ENCODE data around the gene DICER1. TPM values are rescaled to one million over a fixed set of nuclear protein-coding genes. Genes with fewer than 3 reads are reported as not detected.

DICER1 gene
- total RNA-seq, 1 experiment from 2014 or later: 57.1 TPM

DNA sequence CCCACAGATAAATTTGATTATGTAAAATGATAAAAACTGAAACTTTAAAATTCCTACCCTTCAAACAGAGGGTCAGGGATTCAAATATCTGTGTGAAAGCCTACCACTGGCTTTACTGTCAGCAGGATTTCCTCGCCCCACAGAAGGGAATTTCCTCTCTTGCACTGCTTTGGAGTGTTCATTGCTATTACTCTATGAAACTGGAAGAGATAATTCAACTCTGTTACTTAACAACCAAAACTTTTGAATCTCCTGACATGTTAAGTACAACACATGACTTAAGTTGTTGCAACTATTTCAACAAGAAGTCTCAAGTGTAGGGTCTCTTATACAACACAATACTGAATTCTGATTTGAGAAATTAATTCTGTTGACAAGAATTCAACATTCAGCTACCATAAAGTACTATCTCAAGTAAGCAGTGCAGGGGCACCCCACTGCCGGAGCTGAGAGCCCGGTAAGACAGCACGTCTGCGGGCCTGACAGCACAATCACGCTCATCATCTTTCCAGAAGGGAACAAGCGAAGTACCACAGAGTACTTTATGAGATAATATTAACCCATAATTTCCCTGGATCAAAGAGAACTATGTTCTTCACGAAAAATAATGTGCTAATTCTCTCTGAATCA lies 22.9 kb downstream of the DICER1 start:
- POLR2A ChIA-PET (ENCODE audit: low non-redundant PET): no interaction called here
- no peak for DNase-seq (ENCODE audit: low spot score)
- Histone ChIP-seq H3K4me1 (ENCODE audit: insufficient read depth, low read length, poor library complexity, severe bottlenecking) (peaks cover 39% of the 10 kb centered on the region), H3K27me3 (replicated peaks; ENCODE audit: insufficient read depth, low read depth, low read length, poor library complexity) (no peaks in the 10 kb centered on the region), H3K4me3 (ENCODE audit: low read depth, low read length, poor library complexity, severe bottlenecking) (no peak overlapping the region), H3K36me3 (ENCODE audit: insufficient read depth, low read length, poor library complexity, severe bottlenecking) (peaks cover 34% of the 10 kb centered on the region), H3K27ac (ENCODE audit: low read depth, low read length, poor library complexity, severe bottlenecking) (no peak overlapping the region), H3K9me3 (ENCODE audit: low read depth, low read length, poor library complexity, severe bottlenecking) (no peaks in the 10 kb centered on the region)
- TF ChIP-seq, protein P1, sequence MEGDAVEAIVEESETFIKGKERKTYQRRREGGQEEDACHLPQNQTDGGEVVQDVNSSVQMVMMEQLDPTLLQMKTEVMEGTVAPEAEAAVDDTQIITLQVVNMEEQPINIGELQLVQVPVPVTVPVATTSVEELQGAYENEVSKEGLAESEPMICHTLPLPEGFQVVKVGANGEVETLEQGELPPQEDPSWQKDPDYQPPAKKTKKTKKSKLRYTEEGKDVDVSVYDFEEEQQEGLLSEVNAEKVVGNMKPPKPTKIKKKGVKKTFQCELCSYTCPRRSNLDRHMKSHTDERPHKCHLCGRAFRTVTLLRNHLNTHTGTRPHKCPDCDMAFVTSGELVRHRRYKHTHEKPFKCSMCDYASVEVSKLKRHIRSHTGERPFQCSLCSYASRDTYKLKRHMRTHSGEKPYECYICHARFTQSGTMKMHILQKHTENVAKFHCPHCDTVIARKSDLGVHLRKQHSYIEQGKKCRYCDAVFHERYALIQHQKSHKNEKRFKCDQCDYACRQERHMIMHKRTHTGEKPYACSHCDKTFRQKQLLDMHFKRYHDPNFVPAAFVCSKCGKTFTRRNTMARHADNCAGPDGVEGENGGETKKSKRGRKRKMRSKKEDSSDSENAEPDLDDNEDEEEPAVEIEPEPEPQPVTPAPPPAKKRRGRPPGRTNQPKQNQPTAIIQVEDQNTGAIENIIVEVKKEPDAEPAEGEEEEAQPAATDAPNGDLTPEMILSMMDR (conservative IDR thresholded peaks at IDR 0.05; ENCODE audit: low read depth, low read length): no peak
- intact Hi-C loops (cut with micrococcal nuclease; ENCODE audit: unreplicated experiment): no loop called here
- CTCF ChIA-PET: no interaction called here
- no TSS peak for BruUV-seq (replicated peaks)

GRCh38 chr14:95133282-95133681 lies 24.0 kb downstream of the DICER1 start:
- TF ChIP-seq EZH2 (IDR thresholded peaks at IDR 0.05; ENCODE audit: borderline replicate concordance, low read depth, low read length, poor library complexity, severe bottlenecking): no peak
- TF ChIP-seq, protein P1 (conservative IDR thresholded peaks at IDR 0.05; ENCODE audit: low read depth, low read length): no peak
- POLR2A ChIA-PET (ENCODE audit: low non-redundant PET): no interaction called here
- DNase-seq (ENCODE audit: low spot score): no peak
- Histone ChIP-seq H3K4me3 (ENCODE audit: low read depth, low read length, poor library complexity, severe bottlenecking) (no peak overlapping the region), H3K36me3 (ENCODE audit: insufficient read depth, low read length, poor library complexity, severe bottlenecking) (peaks cover 41% of the 10 kb centered on the region), H3K9me3 (ENCODE audit: low read depth, low read length, poor library complexity, severe bottlenecking) (no peaks in the 10 kb centered on the region), H3K27me3 (replicated peaks; ENCODE audit: insufficient read depth, low read depth, low read length, poor library complexity) (no peaks in the 10 kb centered on the region), H3K4me1 (ENCODE audit: insufficient read depth, low read length, poor library complexity, severe bottlenecking) (peaks cover 36% of the 10 kb centered on the region), H3K27ac (ENCODE audit: low read depth, low read length, poor library complexity, severe bottlenecking) (no peak overlapping the region)
- BruUV-seq (replicated peaks): no TSS peak
- CTCF ChIA-PET: no interaction called here
- intact Hi-C loops (cut with micrococcal nuclease; ENCODE audit: unreplicated experiment): no loop called here

GRCh38 chr14:95132760-95133159 lies 24.6 kb downstream of the DICER1 start:
- no TSS peak for BruUV-seq (replicated peaks)
- intact Hi-C loops (cut with micrococcal nuclease; ENCODE audit: unreplicated experiment): no loop called here
- CTCF ChIA-PET: no interaction called here
- no peak for DNase-seq (ENCODE audit: low spot score)
- Histone ChIP-seq H3K36me3 (ENCODE audit: insufficient read depth, low read length, poor library complexity, severe bottlenecking) (peaks cover 41% of the 10 kb centered on the region), H3K27ac (ENCODE audit: low read depth, low read length, poor library complexity, severe bottlenecking) (no peak overlapping the region), H3K9me3 (ENCODE audit: low read depth, low read length, poor library complexity, severe bottlenecking) (no peaks in the 10 kb centered on the region), H3K27me3 (replicated peaks; ENCODE audit: insufficient read depth, low read depth, low read length, poor library complexity) (no peaks in the 10 kb centered on the region), H3K4me1 (ENCODE audit: insufficient read depth, low read length, poor library complexity, severe bottlenecking) (peaks cover 31% of the 10 kb centered on the region), H3K4me3 (ENCODE audit: low read depth, low read length, poor library complexity, severe bottlenecking) (no peak overlapping the region)
- POLR2A ChIA-PET (ENCODE audit: low non-redundant PET): no interaction called here
- no peak for TF ChIP-seq EZH2 (IDR thresholded peaks at IDR 0.05; ENCODE audit: borderline replicate concordance, low read depth, low read length, poor library complexity, severe bottlenecking)
- TF ChIP-seq, protein P1 (conservative IDR thresholded peaks at IDR 0.05; ENCODE audit: low read depth, low read length): no peak
